Measurements from ENCODE around the gene NUDT13.

DNA sequence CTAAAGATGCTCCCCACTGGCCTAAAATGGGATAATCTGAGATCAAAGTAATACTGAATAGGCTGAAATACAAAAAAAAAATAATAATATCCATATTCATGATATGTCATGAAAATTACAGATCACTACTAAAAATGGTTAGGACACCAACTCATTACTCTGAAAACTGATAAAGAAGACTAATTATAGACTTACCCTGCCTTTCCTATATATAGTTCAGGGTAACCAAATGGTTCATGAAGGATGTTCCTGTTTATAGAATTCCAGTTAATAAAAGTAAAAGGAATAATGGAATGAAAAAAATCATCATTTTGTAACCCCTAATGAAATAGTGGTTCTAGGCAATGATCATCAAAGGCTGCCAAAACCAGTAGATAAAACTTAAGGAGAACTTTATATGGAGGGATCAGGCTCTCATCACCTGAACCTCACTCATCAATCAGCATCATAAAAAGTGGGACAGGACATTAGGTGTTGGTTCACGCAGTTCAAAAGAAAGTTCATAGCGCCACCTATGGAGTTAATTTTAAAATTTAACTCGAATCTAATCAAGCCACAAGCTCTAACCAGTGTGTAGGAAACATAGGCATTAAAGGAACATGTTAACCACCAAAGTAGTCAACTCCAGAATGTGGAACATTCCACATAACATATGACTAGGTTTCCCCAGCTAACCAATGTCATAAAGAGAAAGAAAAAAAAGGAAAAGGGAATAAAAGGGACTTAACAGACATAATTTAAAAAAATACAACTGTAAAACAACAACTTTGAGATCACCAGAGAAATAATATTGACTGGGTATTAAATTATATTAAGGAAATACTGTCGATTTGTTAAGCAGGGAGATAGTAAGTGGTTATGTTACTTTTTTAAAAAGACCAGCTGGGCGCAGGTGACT is 49.3 kb upstream of the NUDT13 start:
- TF ChIP-seq POLR2A (IDR thresholded peaks at IDR 0.05; ENCODE audit: low read depth, low read length), result no peak
- TF ChIP-seq TAF1 (IDR thresholded peaks at IDR 0.05; ENCODE audit: borderline replicate concordance, low read depth, low read length), result no peak
- TF ChIP-seq POLR2AphosphoS5 (IDR thresholded peaks at IDR 0.05; ENCODE audit: low read depth, low read length), result no peak
